HG02571 (cell line): ENCODE data around the gene SHB.

ENCODE experiments used
- ATAC-seq: cut with Tn5 transposase; IDR thresholded peaks from one replicate; pipeline ENCODE4 v1.9.1; 2021; ENCODE audit warnings: mild to moderate bottlenecking, moderate library complexity; ENCODE audit not compliant: unreplicated experiment

The SHB gene

DNA sequence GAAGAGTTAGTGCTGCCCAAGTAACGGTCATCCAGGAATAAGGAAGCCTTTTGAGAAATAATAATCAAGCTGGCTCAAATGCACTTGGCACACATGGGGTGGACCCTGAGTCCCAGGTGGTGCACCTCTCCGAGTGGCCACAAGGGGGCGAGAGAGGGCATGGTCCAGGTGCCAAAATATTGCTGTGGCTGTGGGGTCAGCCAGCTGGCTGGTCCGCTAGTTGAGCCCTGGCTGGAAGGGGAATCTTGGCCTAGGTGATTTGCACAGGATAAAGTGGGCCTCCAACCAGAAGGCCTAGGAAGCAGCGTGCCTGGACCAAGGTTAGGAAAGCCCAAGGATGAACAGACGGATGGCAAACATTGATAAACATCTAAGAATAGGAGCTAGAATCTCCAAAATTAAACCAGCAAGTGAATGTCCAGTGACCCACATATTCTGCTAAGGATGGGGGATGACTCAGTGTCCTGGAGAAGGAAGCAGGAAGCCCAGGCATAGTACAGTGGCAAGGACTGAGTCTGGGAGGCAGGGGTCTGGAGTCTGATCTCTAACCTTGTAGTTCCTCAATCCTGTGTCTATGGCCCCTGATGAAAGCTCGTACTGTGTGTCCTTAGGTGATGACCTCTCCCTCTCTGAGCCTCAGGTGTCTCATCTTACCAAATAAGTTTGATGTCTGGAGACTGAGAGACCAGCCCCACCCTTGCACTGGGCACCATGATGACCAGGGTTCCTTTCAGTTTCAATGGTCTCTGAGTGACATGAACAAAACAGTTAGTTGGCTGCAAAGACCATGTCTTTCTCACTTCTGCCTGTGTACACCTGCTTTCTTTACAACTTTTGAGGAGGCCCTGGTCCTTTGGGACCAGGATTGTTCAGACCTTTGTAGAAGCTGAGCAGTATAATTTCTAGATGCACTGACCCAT lies 19.2 kb upstream of the SHB start:
- ATAC-seq = peak; percentile 46

DNA sequence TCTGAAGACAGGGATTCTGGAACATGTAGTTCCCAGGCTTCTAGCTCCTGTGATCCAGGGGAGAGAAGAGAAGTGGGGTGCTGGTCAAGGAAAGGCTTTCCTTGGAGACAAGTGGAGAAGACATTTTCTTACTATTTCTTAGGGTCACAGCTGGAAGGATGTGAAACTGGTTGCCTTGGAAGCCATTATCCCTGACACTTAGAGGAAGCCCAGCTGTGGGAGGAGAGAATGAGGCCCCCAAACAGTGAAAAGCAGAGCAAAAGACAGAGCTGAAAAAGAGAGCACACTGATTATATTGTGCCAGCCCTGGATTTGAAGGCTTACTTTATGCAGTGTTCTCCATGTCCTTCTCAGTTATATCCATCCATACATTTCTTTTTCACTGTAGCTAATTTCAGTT lies 17.5 kb upstream of the SHB start:
- ATAC-seq = no peak

DNA sequence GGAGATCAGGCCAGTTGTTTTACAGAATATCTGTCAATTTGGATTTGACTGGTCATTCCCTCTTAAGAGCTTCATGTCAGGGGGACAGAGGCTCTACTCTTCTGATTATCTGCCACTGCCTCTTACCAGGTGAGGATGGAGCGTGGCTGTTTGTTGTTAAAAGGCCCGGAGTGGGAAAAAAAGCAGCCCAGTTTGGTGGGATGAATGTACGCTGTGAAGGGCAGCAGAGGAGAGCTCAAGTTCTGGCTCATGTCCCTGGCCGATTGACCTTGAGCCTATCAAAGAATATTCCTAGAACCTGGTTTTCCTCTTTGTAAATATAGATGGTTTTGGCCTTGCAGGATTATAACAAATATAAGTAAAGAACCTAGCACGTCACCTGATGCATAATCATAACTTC lies 16.3 kb upstream of the SHB start:
- ATAC-seq = no peak

GRCh38 chr9:38084556-38084880 lies 15.5 kb upstream of the SHB start:
- ATAC-seq = no peak

- no peak for ATAC-seq
Measured at GRCh38 chr9:38083858-38084555, 15.0 kb upstream of the SHB start.

GRCh38 chr9:38082446-38083287 lies 13.6 kb upstream of the SHB start:
- no peak for ATAC-seq

DNA sequence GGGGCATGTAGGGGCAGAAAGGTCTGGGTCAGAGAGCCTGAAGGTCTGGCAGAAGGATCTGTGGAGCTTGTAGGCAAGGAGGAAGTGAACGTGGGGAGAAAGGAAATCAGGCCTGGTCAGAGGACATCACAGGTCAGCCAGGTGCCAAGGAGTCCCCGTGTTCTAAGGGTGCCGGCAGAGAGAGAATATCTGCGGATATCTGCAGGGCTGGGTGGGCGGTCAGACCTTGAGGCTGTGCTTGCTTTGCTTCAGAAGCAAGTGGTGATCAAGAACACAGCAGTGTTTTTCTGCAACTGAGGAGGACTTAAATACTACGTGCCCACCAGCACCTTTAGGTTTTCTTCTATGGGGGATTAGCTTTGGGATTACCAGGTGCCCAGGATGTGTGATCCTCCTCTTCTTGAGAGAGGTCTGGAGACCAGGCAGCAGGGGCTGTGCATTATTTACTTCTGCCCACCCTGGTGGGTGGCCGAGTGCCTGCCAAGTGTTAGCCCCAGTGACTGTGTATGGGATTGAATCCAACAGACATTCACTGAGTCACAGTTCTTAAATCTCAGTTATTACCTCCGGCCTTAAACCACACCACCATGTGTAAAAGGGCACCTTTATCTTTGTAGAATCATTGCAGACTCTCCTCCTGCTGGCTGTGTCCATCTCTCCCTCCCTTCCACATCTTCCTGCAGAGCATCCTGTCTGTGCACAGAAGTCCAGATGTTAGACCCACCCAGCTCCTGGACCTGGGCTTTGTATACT lies 12.5 kb upstream of the SHB start:
- ATAC-seq = no peak

DNA sequence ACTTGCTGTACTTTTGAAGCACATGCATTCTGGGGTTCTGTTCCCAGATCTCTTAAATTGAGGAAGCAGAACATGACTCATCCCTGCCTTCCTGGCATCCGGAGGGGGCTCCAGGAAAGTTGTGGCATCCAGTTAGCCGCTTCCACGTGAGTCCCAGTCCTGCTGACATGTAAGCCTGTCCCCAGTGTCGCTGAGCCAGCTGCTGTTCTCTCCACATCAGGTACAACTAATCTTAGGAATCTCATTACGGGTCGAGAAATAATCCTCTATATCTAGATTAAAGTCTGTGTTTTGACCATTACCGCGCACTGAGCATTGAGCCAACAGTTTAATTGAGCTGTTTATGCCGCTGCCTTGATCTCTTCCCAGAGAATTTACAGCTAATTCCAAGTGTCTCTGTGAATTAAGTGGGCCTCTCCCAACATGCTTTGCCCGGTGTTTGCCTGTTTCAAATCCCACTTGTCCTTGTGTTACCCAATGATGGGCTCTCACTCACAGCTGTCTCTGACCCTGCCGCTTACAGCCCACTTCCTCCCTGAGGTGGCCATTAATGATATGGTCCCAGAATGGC lies 10.5 kb upstream of the SHB start:
- ATAC-seq = no peak

- no peak for ATAC-seq
Measured at GRCh38 chr9:38075272-38075671, 6.2 kb upstream of the SHB start.

DNA sequence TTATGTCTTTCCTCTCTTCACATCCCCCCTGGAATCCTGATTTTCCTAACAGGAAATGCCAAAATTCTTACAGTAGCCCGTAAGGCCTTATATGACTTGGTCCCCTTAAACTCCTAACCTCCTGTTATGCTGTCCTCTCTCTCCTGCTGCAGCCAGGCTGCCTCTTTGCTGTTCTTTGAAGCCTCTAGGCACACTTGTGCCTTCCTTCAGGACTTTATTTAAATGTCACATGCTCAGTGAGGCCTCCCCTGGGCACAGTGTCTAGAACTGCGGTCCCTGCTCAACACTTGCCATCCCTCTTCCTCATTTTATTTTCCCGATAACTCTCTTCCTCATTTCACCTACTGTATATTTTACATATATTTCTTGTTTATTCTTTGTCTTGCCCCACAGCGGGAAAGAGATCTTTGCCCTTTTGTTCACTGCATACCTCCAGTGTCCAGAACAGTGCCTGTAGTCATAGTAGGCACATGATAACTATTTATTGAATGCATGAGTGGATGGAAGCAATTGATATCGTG lies 5.5 kb upstream of the SHB start:
- ATAC-seq = no peak

DNA sequence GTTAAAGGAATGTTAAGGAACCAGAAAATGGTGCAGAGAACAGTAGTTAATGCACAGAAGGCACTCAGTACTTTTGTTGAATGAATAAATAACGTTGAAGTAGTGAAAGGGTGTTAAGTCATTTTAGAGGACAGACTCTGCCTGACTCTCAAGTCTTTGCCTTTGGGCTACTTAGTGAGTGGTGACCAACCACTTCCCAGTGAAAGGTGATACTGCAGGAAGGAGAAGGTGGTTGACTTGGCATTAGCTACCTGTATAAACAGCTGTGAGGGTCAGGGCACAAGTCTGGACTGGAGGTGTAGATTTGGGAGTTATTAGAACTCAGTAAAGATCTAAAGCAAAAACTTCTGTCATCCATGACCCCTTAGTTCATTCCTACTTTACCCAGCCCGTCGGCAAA lies 4.9 kb upstream of the SHB start:
- ATAC-seq = no peak

DNA sequence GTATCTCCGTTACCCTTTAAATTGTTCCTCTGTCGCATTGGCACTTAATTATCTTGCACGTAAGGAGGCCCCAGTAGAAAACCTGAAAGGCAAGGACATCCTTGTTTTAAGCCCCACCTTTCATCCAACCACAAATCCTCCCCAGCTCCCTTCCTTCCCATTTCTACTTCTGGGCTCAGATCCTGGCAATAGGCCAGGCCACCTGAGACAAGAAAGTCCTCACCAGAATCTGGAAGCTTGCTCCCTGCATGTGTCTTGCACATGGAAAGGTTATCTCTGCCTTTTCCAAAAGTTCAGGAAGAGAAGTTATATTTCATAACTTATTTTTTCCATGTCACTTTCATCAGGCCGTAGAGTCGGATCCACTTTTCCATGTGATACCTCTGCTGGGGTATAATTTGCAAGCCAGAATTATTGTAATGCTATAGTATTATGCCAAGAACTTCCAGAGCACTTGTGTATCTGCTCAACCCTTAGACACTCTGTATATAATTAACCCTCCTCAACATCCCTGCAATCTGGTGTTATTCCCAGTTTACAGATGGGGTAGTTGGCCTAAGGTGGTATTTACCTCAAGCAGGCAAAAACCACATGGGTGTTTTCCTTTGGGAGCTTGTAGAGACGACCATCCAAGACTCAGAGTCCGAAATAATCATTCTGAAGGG lies 2.6 kb upstream of the SHB start:
- no peak for ATAC-seq

- no peak for ATAC-seq
Measured at GRCh38 chr9:38067859-38068681, 957 bp downstream of the SHB start.

DNA sequence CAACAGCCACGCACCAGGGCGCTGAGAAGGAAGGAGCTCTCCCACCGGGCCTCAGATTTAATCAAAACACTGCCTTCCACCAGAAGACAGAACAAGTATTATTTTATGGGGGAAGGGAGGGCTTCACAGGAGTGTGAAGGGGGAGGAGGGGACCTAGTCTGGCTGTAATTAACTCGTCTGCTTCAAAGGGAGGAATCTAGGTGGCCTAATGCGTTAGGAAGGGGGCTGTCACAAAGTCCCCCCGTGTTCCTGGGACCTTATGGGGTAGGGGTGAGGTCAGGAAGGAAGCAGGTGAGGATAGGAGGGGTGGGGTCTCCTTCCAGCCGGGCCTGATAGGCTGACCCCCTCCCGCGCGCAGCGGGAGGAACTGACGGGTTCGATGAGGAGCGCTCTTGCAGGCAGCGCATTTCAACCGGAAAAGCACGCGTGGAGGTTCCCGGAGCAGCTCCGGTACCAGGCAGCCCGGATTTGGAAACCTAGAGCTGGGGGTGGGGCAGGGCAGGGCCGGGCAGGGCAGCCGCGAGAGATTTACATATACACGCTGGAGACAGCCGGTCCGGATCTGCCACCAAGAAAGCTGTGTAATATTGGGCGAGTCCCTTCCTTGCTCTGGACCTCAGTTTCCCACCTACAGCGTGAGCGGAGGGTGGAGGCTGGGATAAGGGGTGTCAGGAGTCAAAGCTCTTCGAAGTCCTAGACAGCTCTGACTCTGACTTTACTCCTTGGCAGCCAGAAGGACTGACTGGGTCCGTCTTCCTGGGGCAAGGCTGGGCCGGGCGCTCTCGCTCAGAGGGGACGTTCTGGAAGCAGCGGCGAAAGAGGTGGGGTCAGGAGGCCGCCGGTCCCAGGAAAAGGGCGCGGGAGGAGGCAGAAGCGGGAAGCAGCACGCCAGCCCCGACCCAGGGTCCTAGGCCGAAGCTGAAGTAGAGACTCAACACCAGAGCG lies 1.8 kb downstream of the SHB start:
- no peak for ATAC-seq

DNA sequence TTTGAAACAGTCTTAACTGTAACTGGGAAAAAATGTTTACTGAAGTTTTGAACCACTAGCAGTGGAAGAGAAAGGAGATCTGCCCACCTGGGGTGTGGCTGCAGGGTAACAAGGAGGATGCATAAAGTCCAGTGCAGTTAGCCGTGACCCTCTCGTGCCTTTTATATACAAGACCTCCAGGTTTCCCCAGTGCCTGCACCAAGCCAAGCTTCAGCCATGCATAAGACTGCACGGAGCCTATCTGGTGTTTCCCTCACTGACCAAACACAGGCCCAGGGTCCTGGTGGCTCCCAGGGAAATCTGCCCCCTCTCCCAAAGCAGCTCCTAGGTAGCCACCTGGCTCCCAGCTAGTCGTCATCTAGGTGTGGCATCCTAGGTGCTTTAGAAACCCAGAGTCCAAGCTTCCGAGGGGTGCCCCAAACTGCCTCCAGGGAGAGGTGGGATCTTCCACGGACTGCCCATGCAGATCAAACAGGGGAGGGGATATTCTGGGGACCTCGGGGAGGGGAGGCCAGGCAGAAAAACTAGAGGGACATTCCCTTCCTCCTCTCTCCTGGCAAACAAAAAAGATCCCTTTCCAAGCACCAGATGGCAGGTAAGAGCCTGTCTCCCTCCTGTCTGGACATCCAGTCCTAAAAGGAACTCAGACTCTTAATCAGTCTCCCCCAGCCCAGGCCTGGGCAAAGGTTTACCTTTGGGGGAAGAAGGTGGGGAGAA lies 2.7 kb downstream of the SHB start:
- ATAC-seq = no peak

DNA sequence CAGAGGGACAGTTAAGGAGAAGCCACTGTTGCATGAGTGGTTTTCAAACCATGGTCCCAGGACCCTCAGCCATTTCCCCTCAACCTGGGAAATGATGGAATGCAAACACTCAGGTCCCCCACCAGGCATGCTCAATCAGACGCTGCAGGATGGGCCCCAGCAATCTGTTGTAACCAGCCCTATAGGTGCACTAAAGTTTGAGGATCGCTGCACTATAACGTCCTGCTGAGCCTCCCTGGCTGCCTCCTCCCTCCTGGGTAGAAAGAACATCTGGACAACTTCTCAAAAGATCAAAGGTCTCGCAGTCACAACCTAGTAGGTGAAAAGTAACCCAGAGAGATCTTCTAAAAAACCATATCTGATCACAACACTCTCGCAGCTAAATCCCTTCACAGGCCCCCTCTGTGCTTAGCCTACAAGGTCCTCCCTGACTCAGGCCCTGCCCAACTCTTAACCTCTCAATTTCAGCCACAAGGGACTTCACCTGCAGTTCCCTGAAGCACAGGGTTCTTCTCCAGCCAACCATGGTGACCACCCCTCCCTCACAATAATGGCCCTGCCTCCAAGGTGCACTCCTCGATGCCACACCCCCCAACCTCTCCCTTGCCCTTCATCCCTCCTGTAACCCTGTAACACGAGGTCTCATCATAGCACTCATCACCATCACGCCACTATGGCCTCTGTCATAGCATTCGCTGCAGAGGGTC lies 3.5 kb downstream of the SHB start:
- ATAC-seq = peak; percentile 38
